Measurements from ENCODE around the gene RALGPS1.

The RALGPS1 gene

GRCh38 chr9:127199001-127199791 is 284.6 kb downstream of the RALGPS1 start:
- in situ Hi-C loops (cut with MboI; ENCODE audit: low pct_unique_long_range_greater_than_20kb, low sequenced_read_pairs): loop anchor here (10.0 kb wide), 1 partner anchor 234 kb away; no protein-coding TSS in a partner anchor
- DNase-seq: peak; percentile 84

- in situ Hi-C loops (cut with MboI; ENCODE audit: low pct_unique_long_range_greater_than_20kb, low sequenced_read_pairs): no loop called here
- no peak for DNase-seq
Observed at GRCh38 chr9:127200106-127200862, 285.7 kb downstream of the RALGPS1 start.

GRCh38 chr9:127201071-127201541 is 286.5 kb downstream of the RALGPS1 start:
- in situ Hi-C loops (cut with MboI; ENCODE audit: low pct_unique_long_range_greater_than_20kb, low sequenced_read_pairs): no loop called here
- no peak for DNase-seq

DNA sequence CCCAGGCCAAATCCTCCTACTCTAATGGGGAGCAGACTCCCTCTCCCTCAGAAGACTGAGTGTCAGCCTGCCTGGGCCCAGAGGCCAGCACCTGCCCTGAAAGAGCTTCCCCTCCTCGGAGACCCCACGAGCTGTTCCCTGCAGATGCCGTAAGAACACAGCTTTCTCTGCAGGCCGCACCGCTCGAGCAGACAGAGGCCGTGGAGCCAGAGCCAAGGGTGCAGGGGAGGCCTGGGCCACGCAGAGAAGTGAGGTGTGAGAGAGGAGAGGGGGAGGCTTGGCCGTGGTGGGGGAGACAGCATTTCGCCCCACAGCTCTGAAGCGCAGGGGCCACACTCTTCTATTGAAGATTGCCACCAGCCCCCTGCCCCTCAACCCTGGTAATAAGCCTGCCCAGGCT is 287.1 kb downstream of the RALGPS1 start:
- DNase-seq: no peak
- in situ Hi-C loops (cut with MboI; ENCODE audit: low pct_unique_long_range_greater_than_20kb, low sequenced_read_pairs): no loop called here

DNA sequence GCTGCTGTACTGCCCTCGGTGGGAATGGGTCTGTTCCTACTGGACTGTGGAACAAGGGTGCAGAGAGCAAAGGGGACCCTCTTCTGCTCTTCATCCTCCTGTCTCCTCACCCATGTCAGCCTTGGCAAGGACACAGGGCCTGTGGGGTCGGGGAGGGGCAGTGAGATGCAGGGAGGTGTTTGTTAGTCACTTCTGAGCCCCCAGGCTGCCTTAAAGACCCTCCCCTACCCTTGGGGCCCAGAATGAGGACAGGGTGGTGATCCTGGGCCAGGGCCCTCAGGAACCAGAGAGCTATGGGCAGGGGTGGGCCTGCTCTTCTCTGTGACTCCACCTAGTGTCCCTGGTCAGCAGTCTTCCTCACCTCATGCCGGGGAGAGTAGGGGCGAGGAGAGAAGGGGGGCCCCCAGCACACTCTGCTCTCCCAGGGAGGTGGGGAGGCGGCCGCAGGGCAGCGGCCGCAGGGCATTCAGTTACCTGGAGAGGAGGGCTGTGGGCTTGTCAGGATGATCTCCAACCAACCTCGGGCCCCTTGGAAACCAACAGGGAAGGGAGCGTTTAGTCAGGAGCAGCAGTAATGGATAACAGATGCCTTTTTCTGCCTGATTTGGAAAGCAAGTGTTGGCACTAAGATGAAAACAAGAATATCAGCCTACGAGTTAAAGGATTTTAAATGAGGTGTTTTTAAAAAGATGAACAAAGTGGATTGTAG is 288.0 kb downstream of the RALGPS1 start:
- in situ Hi-C loops (cut with MboI; ENCODE audit: low pct_unique_long_range_greater_than_20kb, low sequenced_read_pairs): no loop called here
- DNase-seq: no peak

DNA sequence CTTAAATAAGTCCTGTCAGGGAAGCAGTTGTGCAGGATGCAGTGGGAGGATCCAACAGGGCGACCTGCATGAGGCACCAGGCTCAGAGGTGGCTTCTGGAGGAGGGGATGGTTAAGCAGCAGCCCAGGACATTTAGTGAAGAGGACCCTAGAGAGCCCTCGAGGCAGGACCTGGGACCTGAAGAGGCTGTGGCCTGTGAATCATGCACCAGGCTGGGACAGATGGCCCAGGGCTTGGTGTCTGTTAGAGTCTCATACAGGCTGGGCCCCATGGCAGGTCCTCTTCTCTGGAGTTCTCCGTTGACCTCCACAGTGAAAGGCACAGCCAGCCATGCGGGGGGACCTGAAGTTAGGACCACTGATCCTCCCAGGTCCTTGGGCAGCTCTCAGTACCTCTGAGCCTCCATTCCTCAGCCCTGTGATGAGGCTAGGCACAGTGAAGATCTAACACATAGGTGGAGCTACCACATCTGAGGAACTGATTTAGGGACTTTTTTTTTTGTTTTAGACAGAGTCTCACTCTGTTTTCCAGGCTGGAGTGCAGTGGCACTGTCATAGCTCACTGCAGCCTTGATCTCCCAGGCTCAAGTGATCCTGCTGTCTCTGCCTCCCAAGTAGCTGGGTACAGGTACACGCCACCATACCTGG is 289.2 kb downstream of the RALGPS1 start:
- in situ Hi-C loops (cut with MboI; ENCODE audit: low pct_unique_long_range_greater_than_20kb, low sequenced_read_pairs): no loop called here
- DNase-seq: no peak

DNA sequence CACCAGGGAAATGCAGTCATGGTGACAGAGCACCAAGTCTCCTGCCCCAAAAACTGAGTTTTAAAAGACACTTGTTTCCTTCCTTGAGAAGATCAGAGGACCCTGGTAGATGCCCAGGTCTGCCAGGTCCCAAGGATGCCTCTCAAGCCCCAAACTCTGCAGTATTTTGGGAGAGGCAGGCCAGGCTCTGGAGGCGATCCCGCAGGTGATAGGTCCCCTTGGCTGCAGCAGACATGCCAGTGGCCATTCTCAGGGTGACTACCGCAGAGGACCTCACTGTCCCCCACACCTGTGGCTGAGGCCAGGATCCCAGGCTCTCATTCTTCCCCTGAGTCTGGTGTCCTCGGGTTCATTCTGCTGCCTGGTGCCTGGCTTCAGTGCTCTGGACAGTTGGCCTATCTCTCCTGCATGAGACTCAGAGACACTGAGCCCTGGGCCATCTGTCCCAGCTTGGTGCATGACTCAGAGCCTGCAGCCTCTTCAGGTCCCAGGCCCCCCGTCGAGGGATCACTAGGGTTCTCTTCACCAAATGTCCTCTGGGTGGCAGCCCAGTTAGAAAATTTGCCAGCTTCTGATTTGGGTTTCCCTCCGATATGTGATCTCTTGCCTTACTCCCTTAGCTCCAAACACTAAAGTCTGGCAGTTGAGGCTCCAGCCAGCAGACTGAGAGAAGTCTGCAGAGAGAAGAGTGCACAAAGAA is 290.3 kb downstream of the RALGPS1 start:
- in situ Hi-C loops (cut with MboI; ENCODE audit: low pct_unique_long_range_greater_than_20kb, low sequenced_read_pairs): no loop called here
- DNase-seq: peak; percentile 48

- no peak for DNase-seq
- in situ Hi-C loops (cut with MboI; ENCODE audit: low pct_unique_long_range_greater_than_20kb, low sequenced_read_pairs): no loop called here
Observed at GRCh38 chr9:127205952-127206351, 291.4 kb downstream of the RALGPS1 start.

DNA sequence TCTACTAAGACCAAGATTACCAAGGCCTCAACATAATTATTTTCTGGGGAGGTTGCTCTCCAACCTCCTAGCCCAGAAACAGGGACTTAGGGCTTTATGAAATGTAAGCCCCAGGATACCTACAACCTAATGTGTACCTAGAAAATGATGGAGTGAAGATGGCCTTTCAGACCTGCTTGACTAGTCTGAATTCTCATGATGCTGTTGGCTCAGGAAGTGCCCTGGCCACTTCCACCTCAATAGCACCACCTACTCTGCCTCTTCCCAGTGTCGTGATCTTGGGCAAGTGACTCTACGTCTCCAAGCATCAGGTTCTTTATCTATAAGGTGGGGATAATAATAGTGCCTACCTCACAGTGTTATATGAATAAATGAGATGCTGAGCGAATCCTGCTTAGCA is 292.1 kb downstream of the RALGPS1 start:
- in situ Hi-C loops (cut with MboI; ENCODE audit: low pct_unique_long_range_greater_than_20kb, low sequenced_read_pairs): no loop called here
- no peak for DNase-seq

DNA sequence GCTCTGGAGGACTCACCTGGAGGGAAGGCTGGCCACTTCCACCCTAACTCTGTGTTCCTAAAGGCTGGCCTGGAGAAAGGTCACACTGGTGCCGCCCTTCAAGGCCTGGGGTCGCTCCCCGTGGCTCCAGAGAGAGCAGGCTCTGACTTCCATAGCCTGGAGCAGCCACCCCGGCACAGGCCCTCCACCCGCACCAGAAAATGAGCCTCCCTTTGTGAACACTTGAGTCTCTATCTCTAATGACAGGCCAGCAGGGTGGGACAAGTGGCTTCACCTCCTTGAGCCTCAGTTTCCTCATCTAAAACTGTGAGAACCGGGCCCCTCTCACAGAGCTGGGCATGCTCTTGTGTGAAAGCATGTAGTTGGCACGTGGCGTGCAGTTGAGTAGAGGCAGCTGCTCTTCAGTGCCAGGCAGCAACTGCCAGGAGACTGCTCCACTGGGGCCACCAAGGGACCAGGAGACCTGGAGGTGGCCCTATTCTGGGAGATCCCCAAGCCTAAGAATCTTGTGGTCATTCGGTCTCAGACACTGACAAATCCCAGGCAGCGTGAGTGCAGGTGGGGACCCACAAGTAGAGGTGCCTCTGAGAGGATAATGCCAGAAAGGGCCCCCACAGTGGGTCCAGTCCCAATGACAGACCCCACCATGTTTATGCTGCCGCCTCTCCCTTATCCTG is 293.3 kb downstream of the RALGPS1 start:
- in situ Hi-C loops (cut with MboI; ENCODE audit: low pct_unique_long_range_greater_than_20kb, low sequenced_read_pairs): no loop called here

GRCh38 chr9:127208416-127208815 is 293.8 kb downstream of the RALGPS1 start:
- DNase-seq: no peak
- in situ Hi-C loops (cut with MboI; ENCODE audit: low pct_unique_long_range_greater_than_20kb, low sequenced_read_pairs): no loop called here

More for the DNA sequence above, 293.3 kb downstream of the RALGPS1 start:
- no peak for DNase-seq

- in situ Hi-C loops (cut with MboI; ENCODE audit: low pct_unique_long_range_greater_than_20kb, low sequenced_read_pairs): no loop called here
- no peak for DNase-seq
Observed at GRCh38 chr9:127209220-127209619, 294.6 kb downstream of the RALGPS1 start.

DNA sequence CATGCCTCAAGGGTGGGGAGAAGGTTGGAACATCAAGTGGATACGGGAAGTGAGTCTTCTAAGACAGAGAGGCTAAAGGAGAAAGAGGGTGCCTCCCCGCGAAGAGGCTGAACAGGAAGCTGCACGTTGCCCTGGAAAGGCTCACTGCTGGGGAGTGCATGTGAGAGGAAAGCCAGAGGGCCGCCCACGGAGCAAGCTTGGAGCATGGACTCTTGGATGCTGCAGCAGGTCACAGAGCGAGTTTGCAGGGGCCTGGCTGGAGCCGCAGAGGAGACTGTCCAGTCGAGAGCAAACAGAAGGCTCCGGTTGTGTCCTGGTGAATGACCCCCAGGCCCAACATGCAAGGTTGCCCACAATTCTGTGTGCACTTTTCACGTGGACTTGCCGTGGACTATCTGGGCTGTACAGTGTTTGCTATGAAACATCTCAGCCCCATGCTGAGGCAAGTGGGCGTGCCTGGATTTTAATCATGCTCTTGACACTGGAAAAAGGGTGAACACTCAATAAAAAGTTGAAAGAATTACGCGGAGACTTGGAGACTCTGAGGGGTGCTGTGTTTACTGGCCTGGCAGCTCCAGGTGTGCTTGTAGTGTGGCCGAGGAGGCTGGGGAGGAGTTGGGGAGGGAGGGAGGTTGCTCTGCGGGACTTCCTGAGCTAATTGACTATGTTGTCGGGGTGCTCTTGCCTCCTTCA is 295.5 kb downstream of the RALGPS1 start:
- DNase-seq: no peak
- in situ Hi-C loops (cut with MboI; ENCODE audit: low pct_unique_long_range_greater_than_20kb, low sequenced_read_pairs): no loop called here

DNA sequence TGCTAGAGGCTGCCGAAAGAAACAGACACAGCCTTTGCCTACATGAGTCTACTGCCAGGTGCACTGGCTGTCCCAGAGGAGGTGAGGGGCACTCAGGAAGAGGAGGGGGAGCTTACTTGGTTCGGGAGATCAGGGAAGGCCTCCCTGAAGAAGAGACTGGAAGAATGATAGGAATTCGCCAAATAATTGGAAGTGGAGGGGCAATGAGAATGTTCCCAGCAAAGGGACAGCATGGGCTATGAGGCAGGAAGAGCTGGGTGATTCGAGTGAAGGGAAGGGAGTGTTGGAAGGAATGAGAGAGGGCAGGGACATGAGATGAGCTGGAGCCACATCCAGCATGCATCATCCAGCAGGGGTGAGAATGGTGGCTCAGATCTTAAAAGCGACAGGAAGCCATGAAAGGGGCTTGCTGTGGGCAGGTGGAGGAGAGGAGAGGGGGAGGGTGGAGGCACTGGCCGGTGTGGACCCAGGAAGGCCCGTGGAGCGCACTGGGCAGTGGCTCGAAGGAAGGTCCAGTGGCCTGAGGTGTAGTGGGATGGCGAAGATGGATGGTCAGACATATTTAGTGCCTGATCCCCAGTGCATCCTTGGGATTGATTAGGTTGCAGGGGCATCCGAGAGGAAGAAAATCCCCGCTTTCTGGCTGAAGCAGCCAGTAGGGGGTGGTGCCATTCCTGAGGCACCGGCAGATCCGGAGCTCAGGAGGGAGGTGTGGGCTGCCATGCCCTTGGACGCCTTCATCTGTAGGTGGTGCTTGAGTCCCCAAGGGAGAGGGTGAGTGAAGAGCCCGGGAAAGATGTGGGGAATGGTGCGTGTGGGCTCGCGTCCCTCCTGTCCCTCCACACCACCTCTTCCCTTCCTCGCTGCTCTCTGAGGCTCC is 296.5 kb downstream of the RALGPS1 start:
- in situ Hi-C loops (cut with MboI; ENCODE audit: low pct_unique_long_range_greater_than_20kb, low sequenced_read_pairs): no loop called here
- no peak for DNase-seq

- DNase-seq: no peak
- in situ Hi-C loops (cut with MboI; ENCODE audit: low pct_unique_long_range_greater_than_20kb, low sequenced_read_pairs): no loop called here
Observed at GRCh38 chr9:127211983-127212382, 297.4 kb downstream of the RALGPS1 start.

DNA sequence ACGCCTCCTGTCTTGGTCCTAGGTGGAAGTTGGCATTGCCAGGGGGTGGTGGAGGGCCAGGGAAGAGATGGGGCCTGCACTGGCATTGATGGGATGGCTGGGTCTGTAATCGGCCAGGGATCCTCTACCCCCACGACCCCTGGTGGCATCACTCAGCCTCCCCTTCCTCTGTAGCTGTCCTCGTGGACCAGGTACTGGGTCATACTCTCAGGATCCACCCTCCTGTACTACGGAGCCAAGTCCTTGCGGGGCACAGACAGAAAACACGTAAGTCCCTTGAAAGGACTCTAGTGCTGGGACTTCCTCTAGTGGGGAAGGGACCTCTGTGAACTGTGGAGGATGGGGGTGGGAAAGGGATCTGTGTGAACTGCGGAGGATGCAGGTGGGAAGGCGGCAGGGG is 297.9 kb downstream of the RALGPS1 start:
- no peak for DNase-seq
- in situ Hi-C loops (cut with MboI; ENCODE audit: low pct_unique_long_range_greater_than_20kb, low sequenced_read_pairs): no loop called here

DNA sequence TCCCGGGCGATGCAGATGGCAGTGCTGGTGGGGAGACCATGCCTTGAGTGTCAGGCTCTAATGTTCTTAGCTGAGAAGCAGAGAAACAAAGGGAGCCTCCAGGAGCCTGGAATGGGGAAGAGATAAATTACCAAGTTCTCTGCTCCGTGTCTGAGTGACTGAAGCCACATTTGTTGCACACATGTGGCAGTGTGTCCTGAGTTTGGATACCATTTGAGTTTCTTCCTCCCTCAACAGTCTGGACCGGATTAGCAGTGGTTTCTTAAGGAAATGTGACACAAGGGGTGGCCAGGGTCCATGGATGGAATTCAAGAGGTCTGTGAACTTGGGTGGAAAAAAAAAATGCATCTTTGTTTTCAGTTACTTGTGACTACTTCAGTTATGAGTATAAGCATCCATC is 299.3 kb downstream of the RALGPS1 start:
- DNase-seq: no peak
- in situ Hi-C loops (cut with MboI; ENCODE audit: low pct_unique_long_range_greater_than_20kb, low sequenced_read_pairs): no loop called here

All from KBM-7 (cell line).